ENCODE data around the gene SPDYA.

SPDYA gene

DNA sequence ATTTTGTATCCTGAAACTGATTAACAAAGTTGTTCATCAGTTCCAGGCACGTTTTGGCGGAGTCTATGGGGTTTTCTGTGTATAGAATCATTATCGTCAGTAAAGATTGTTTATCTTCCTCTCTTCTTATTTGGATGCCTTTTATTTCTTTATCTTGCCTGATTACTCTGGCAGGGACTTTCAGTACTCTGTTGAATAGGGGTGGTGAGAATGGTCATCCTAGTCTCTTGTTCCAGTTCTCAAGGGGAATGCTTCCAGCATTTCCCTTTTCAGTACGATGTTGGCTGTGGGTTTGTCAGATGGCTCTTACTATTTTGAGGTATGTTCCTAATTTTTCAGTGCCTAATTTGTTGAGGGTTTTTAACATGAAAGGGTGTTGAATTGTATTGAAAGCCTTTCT lies 14.0 kb upstream of the SPDYA start:
- DNase-seq (ENCODE audit: low read depth), result no peak
- TF ChIP-seq CTCF (conservative IDR thresholded peaks at IDR 0.05; ENCODE audit: low read depth, low read length), result no peak
- no peak overlapping the region for H3K4me3 ChIP-seq (ENCODE audit: low read depth, low read length)

- no peak for TF ChIP-seq CTCF (conservative IDR thresholded peaks at IDR 0.05; ENCODE audit: low read depth, low read length)
- DNase-seq (ENCODE audit: low read depth), result peak; percentile 34
- H3K4me3 ChIP-seq (ENCODE audit: low read depth, low read length), result no peak overlapping the region
Observed at GRCh38 chr2:28801726-28802125, 8.9 kb upstream of the SPDYA start.

GRCh38 chr2:28802975-28803429 lies 7.6 kb upstream of the SPDYA start:
- no peak for TF ChIP-seq CTCF (conservative IDR thresholded peaks at IDR 0.05; ENCODE audit: low read depth, low read length)
- no peak overlapping the region for H3K4me3 ChIP-seq (ENCODE audit: low read depth, low read length)
- peak; percentile 52 for DNase-seq (ENCODE audit: low read depth)

DNA sequence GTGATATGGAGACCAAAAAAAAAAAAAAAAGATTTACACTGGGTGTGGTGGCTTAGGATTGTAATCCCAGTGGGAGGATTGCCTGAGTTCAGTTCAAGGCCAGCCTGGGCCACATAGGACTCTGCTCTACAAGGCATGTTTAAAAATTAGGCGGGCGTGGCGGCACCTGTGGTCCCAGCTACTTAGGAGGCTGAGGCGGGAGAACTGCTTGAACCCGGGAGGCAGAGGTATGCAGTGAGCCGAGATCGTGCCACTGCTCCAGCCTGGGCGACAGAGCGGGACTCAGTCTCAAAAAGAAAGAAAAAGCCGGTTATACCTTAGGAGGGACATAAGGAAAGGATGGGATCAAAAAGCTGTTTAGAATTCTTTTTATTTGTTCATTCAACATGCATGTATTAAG lies 707 bp upstream of the SPDYA start:
- no peak overlapping the region for H3K4me3 ChIP-seq (ENCODE audit: low read depth, low read length)
- no peak for DNase-seq (ENCODE audit: low read depth)
- no peak for TF ChIP-seq CTCF (conservative IDR thresholded peaks at IDR 0.05; ENCODE audit: low read depth, low read length)

GRCh38 chr2:28818053-28818452 lies 7.4 kb downstream of the SPDYA start:
- no peak for TF ChIP-seq CTCF (conservative IDR thresholded peaks at IDR 0.05; ENCODE audit: low read depth, low read length)
- no peak overlapping the region for H3K4me3 ChIP-seq (ENCODE audit: low read depth, low read length)
- no peak for DNase-seq (ENCODE audit: low read depth)

DNA sequence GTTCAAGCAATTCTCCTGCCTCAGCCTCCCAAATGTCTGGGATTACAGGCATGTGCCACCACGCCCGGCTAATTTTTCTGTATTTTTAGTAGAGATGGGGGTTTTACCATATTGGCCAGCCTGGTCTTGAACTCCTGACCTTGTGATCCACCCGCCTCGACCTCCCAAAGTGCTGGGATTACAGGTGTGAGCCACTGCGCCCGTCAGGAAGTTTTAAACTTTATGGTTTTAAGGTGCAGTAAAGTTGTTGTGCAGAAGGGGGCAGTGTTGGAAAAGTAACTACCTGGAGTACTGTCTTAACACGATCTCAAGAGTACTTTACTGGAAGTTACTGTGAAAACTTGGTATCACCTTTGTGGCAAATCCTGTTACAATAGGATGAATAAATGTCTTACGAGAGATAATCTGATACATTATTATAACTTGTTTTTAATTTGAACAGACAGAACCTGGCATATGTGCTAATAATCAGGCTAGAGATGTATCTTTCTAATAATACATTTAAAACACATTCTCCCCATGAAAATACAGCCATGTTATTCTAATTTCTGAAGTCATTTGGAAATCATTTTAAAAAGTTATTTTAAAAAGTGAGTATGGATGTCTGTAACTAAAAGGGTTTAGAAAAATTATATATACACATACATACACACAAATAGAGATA lies 10.8 kb downstream of the SPDYA start:
- no peak overlapping the region for H3K4me3 ChIP-seq (ENCODE audit: low read depth, low read length)
- TF ChIP-seq CTCF (conservative IDR thresholded peaks at IDR 0.05; ENCODE audit: low read depth, low read length), result peak; percentile 73
- peak; percentile 79 for DNase-seq (ENCODE audit: low read depth)

- no peak for DNase-seq (ENCODE audit: low read depth)
- no peak overlapping the region for H3K4me3 ChIP-seq (ENCODE audit: low read depth, low read length)
- no peak for TF ChIP-seq CTCF (conservative IDR thresholded peaks at IDR 0.05; ENCODE audit: low read depth, low read length)
Observed at GRCh38 chr2:28822036-28822435, 11.4 kb downstream of the SPDYA start.
